ENCODE results near the gene KCNS1. TPM values are rescaled to one million over a fixed set of nuclear protein-coding genes. Genes with fewer than 3 reads are reported as not detected.

The KCNS1 gene
- polyA plus RNA-seq, 1 donor (not counting 4 experiments of a cell fraction or from before 2014, with no cell fraction given): 1.5 TPM

GRCh38 chr20:45083127-45083526, 17.8 kb downstream of the KCNS1 start:
- Histone ChIP-seq H3K36me3 (ENCODE audit: control insufficient read depth in 2 of 2, extremely low read depth in 1 of 2, insufficient read depth in 2 of 2, low read length in 2 of 2) (peaks cover 5 to 6% of the 10 kb centered on the region in 2 experiments), H4K20me1 (ENCODE audit: control insufficient read depth, extremely low read depth, insufficient read depth, low read length) (no peaks in the 10 kb centered on the region), H3K9ac (ENCODE audit: control insufficient read depth, extremely low read depth, insufficient read depth, low read length) (no peak overlapping the region), H3K9me1 (ENCODE audit: control insufficient read depth, extremely low read depth, insufficient read depth, low read length) (no peaks in the 10 kb centered on the region), H3K4me3 (ENCODE audit: control insufficient read depth in 2 of 3, extremely low read depth in 1 of 3, insufficient read depth in 2 of 3, low read depth in 1 of 3, low read length in 3 of 3) (no peak overlapping the region), H3K4me2 (ENCODE audit: control insufficient read depth, extremely low read depth, insufficient read depth, low read depth, low read length) (no peak overlapping the region), H3K79me2 (ENCODE audit: control insufficient read depth, insufficient read depth, low read length) (no peaks in the 10 kb centered on the region), H3K27ac (ENCODE audit: control insufficient read depth, insufficient read depth, low read length) (no peak overlapping the region), H3K27me3 (ENCODE audit: control insufficient read depth, extremely low read depth, insufficient read depth, low read length) (no peaks in the 10 kb centered on the region), H2AFZ (ENCODE audit: control insufficient read depth, low read length) (no peak overlapping the region), H3K4me1 (ENCODE audit: control insufficient read depth, extremely low read depth, insufficient read depth, low read length) (peaks cover 9% of the 10 kb centered on the region), H3K9me3 (ENCODE audit: control insufficient read depth, low read depth, low read length) (no peaks in the 10 kb centered on the region)
- dilution Hi-C loops (cut with MboI; ENCODE audit: extremely low pct_ligation_motif_present, low sequenced_read_pairs): no loop called here
- FAIRE-seq (no peak), DNase-seq (ENCODE audit: low read depth, low spot score) (no peak)
- TF ChIP-seq CTCF (optimal IDR thresholded peaks at IDR 0.05 in 1 of 3, IDR thresholded peaks at IDR 0.05 in 1 of 3, conservative IDR thresholded peaks at IDR 0.05 in 1 of 3; ENCODE audit: extremely low read depth in 1 of 3, insufficient read depth in 2 of 3, low read length in 3 of 3): no peak
- no peak for TF ChIP-seq EZH2 (IDR thresholded peaks at IDR 0.05; ENCODE audit: low read length)

GRCh38 chr20:45082468-45082867, 18.5 kb downstream of the KCNS1 start:
- Histone ChIP-seq H4K20me1 (ENCODE audit: control insufficient read depth, extremely low read depth, insufficient read depth, low read length) (no peaks in the 10 kb centered on the region), H3K36me3 (ENCODE audit: control insufficient read depth in 2 of 2, extremely low read depth in 1 of 2, insufficient read depth in 2 of 2, low read length in 2 of 2) (peaks cover 5 to 6% of the 10 kb centered on the region in 2 experiments), H2AFZ (ENCODE audit: control insufficient read depth, low read length) (no peak overlapping the region), H3K27me3 (ENCODE audit: control insufficient read depth, extremely low read depth, insufficient read depth, low read length) (no peaks in the 10 kb centered on the region), H3K4me3 (ENCODE audit: control insufficient read depth in 2 of 3, extremely low read depth in 1 of 3, insufficient read depth in 2 of 3, low read depth in 1 of 3, low read length in 3 of 3) (no peak overlapping the region), H3K4me2 (ENCODE audit: control insufficient read depth, extremely low read depth, insufficient read depth, low read depth, low read length) (no peak overlapping the region), H3K4me1 (ENCODE audit: control insufficient read depth, extremely low read depth, insufficient read depth, low read length) (peaks cover 2% of the 10 kb centered on the region), H3K9ac (ENCODE audit: control insufficient read depth, extremely low read depth, insufficient read depth, low read length) (no peak overlapping the region), H3K27ac (ENCODE audit: control insufficient read depth, insufficient read depth, low read length) (no peak overlapping the region), H3K9me1 (ENCODE audit: control insufficient read depth, extremely low read depth, insufficient read depth, low read length) (no peaks in the 10 kb centered on the region), H3K9me3 (ENCODE audit: control insufficient read depth, low read depth, low read length) (no peaks in the 10 kb centered on the region), H3K79me2 (ENCODE audit: control insufficient read depth, insufficient read depth, low read length) (no peaks in the 10 kb centered on the region)
- TF ChIP-seq CTCF (optimal IDR thresholded peaks at IDR 0.05 in 1 of 3, IDR thresholded peaks at IDR 0.05 in 1 of 3, conservative IDR thresholded peaks at IDR 0.05 in 1 of 3; ENCODE audit: extremely low read depth in 1 of 3, insufficient read depth in 2 of 3, low read length in 3 of 3) (no peak), EZH2 (IDR thresholded peaks at IDR 0.05; ENCODE audit: low read length) (no peak)
- FAIRE-seq (no peak), DNase-seq (ENCODE audit: low read depth, low spot score) (no peak)
- dilution Hi-C loops (cut with MboI; ENCODE audit: extremely low pct_ligation_motif_present, low sequenced_read_pairs): no loop called here
